ENCODE data around the gene PRPF6.
A peak's percentile ranks its signal among the peaks of the same experiment; 100 is the strongest.

Gene PRPF6
- 119 to 177 (median 160) reads per million in 9 experiments for total RNA-seq

- peaks cover 46 to 64% of the 10 kb centered on the region in 2 donors for H3K4me1 Mint-ChIP-seq (ENCODE audit: low read depth in 2 of 2)
- peak within 1 kb of the TSS; percentile 93 for H3K27ac Mint-ChIP-seq
- ATAC-seq (replicated peaks) (peak; percentile 67), DNase-seq (peak; percentile 89 to 92 (median 91))
- peak within 1 kb of the TSS; percentile 87 to 88 for H3K4me3 Mint-ChIP-seq
- no peaks in the 10 kb centered on the region for H3K27me3 Mint-ChIP-seq
- peaks cover 57% of the 10 kb centered on the region for H3K36me3 Mint-ChIP-seq (ENCODE audit: insufficient read depth)
- no peaks in the 10 kb centered on the region for H3K9me3 Mint-ChIP-seq
Observed at GRCh38 chr20:63980806-63981728, at the start of gene PRPF6. PRPF6 (plus strand) TSS chr20:63981132; CDS start chr20:63981246, 114 bp downstream.

GRCh38 chr20:63931735-63932134, 49.2 kb upstream of the PRPF6 start:
- H3K36me3 Mint-ChIP-seq (ENCODE audit: insufficient read depth), result peaks cover 42% of the 10 kb centered on the region
- no peak overlapping the region for H3K4me3 Mint-ChIP-seq
- no peaks in the 10 kb centered on the region for H3K9me3 Mint-ChIP-seq
- H3K27ac Mint-ChIP-seq, result no peak overlapping the region
- ATAC-seq (replicated peaks), result no peak
- H3K4me1 Mint-ChIP-seq (ENCODE audit: low read depth in 2 of 2), result peaks cover 3 to 13% of the 10 kb centered on the region in 2 donors
- DNase-seq, result no peak
- H3K27me3 Mint-ChIP-seq, result no peaks in the 10 kb centered on the region

- DNase-seq (no peak), ATAC-seq (replicated peaks) (no peak)
- Mint-ChIP-seq H3K9me3 (no peaks in the 10 kb centered on the region), H3K27me3 (no peaks in the 10 kb centered on the region), H3K27ac (no peak overlapping the region), H3K4me3 (no peak overlapping the region), H3K36me3 (ENCODE audit: insufficient read depth) (peaks cover 46% of the 10 kb centered on the region), H3K4me1 (ENCODE audit: low read depth in 2 of 2) (peaks cover 0 to 10% of the 10 kb centered on the region in 2 donors)
Observed at GRCh38 chr20:63932606-63933160, 48.2 kb upstream of the PRPF6 start.

GRCh38 chr20:63933646-63934045, 47.3 kb upstream of the PRPF6 start:
- ATAC-seq (replicated peaks) (no peak), DNase-seq (no peak)
- H3K27me3 Mint-ChIP-seq, result no peaks in the 10 kb centered on the region
- H3K27ac Mint-ChIP-seq, result no peak overlapping the region
- no peaks in the 10 kb centered on the region for H3K9me3 Mint-ChIP-seq
- no peak overlapping the region for H3K4me3 Mint-ChIP-seq
- peaks cover 43% of the 10 kb centered on the region for H3K36me3 Mint-ChIP-seq (ENCODE audit: insufficient read depth)
- H3K4me1 Mint-ChIP-seq (ENCODE audit: low read depth in 2 of 2), result peaks cover 0 to 10% of the 10 kb centered on the region in 2 donors

GRCh38 chr20:63934271-63935068, 46.5 kb upstream of the PRPF6 start:
- Mint-ChIP-seq H3K4me3 (no peak overlapping the region), H3K9me3 (no peaks in the 10 kb centered on the region), H3K36me3 (ENCODE audit: insufficient read depth) (peaks cover 36% of the 10 kb centered on the region), H3K27ac (no peak overlapping the region), H3K4me1 (ENCODE audit: low read depth in 2 of 2) (peaks cover 0 to 10% of the 10 kb centered on the region in 2 donors), H3K27me3 (no peaks in the 10 kb centered on the region)
- no peak for DNase-seq
- no peak for ATAC-seq (replicated peaks)

- H3K4me3 Mint-ChIP-seq, result no peak overlapping the region
- H3K9me3 Mint-ChIP-seq, result no peaks in the 10 kb centered on the region
- peaks cover 33% of the 10 kb centered on the region for H3K36me3 Mint-ChIP-seq (ENCODE audit: insufficient read depth)
- H3K27ac Mint-ChIP-seq, result no peak overlapping the region
- no peaks in the 10 kb centered on the region for H3K27me3 Mint-ChIP-seq
- DNase-seq (no peak), ATAC-seq (replicated peaks) (no peak)
- peaks cover 0 to 10% of the 10 kb centered on the region in 2 donors for H3K4me1 Mint-ChIP-seq (ENCODE audit: low read depth in 2 of 2)
Observed at GRCh38 chr20:63935447-63935846, 45.5 kb upstream of the PRPF6 start.

GRCh38 chr20:63937596-63937995, 43.3 kb upstream of the PRPF6 start:
- ATAC-seq (replicated peaks), result no peak
- Mint-ChIP-seq H3K4me1 (ENCODE audit: low read depth in 2 of 2) (peaks cover 7 to 15% of the 10 kb centered on the region in 2 donors), H3K27ac (peak overlapping the region in 1 of 2 donors; percentile 49), H3K4me3 (no peak overlapping the region), H3K27me3 (no peaks in the 10 kb centered on the region), H3K9me3 (peaks cover 0 to 1% of the 10 kb centered on the region in 2 donors), H3K36me3 (ENCODE audit: insufficient read depth) (peaks cover 28% of the 10 kb centered on the region)
- DNase-seq, result no peak

- H3K36me3 Mint-ChIP-seq (ENCODE audit: insufficient read depth), result peaks cover 31% of the 10 kb centered on the region
- H3K27me3 Mint-ChIP-seq, result no peaks in the 10 kb centered on the region
- ATAC-seq (replicated peaks) (peak; percentile 13), DNase-seq (no peak)
- peaks cover 7 to 15% of the 10 kb centered on the region in 2 donors for H3K4me1 Mint-ChIP-seq (ENCODE audit: low read depth in 2 of 2)
- H3K27ac Mint-ChIP-seq, result no peak overlapping the region
- H3K4me3 Mint-ChIP-seq, result no peak overlapping the region
- peaks cover 0 to 1% of the 10 kb centered on the region in 2 donors for H3K9me3 Mint-ChIP-seq
Observed at GRCh38 chr20:63939061-63939935, 41.6 kb upstream of the PRPF6 start.

GRCh38 chr20:63940071-63940471, 40.9 kb upstream of the PRPF6 start:
- no peak for ATAC-seq (replicated peaks)
- Mint-ChIP-seq H3K36me3 (ENCODE audit: insufficient read depth) (peaks cover 34% of the 10 kb centered on the region), H3K4me1 (ENCODE audit: low read depth in 2 of 2) (peaks cover 8 to 10% of the 10 kb centered on the region in 2 donors), H3K4me3 (no peak overlapping the region), H3K27me3 (no peaks in the 10 kb centered on the region), H3K27ac (no peak overlapping the region), H3K9me3 (peaks cover 0 to 1% of the 10 kb centered on the region in 2 donors)
- no peak for DNase-seq

GRCh38 chr20:63940472-63941266, 40.3 kb upstream of the PRPF6 start:
- H3K36me3 Mint-ChIP-seq (ENCODE audit: insufficient read depth), result peaks cover 36% of the 10 kb centered on the region
- peak overlapping the region in 1 of 2 donors; percentile 85 for H3K27ac Mint-ChIP-seq
- no peak for DNase-seq
- peaks cover 0 to 1% of the 10 kb centered on the region in 2 donors for H3K9me3 Mint-ChIP-seq
- peak overlapping the region; percentile 17 to 72 for H3K4me3 Mint-ChIP-seq
- ATAC-seq (replicated peaks), result no peak
- H3K4me1 Mint-ChIP-seq (ENCODE audit: low read depth in 2 of 2), result peaks cover 10 to 12% of the 10 kb centered on the region in 2 donors
- H3K27me3 Mint-ChIP-seq, result no peaks in the 10 kb centered on the region

GRCh38 chr20:63941282-63942081, 39.5 kb upstream of the PRPF6 start:
- H3K9me3 Mint-ChIP-seq, result peaks cover 0 to 1% of the 10 kb centered on the region in 2 donors
- no peaks in the 10 kb centered on the region for H3K27me3 Mint-ChIP-seq
- DNase-seq (peak; percentile 68 to 75 (median 69)), ATAC-seq (replicated peaks) (peak; percentile 79)
- peaks cover 36% of the 10 kb centered on the region for H3K36me3 Mint-ChIP-seq (ENCODE audit: insufficient read depth)
- H3K27ac Mint-ChIP-seq, result peak overlapping the region; percentile 65 to 85
- H3K4me1 Mint-ChIP-seq (ENCODE audit: low read depth in 2 of 2), result peaks cover 10 to 14% of the 10 kb centered on the region in 2 donors
- peak overlapping the region; percentile 28 to 72 for H3K4me3 Mint-ChIP-seq
